Thymus (tissue), 11 donors: ENCODE data around the gene ASAP3. TPM values are rescaled to one million over a fixed set of nuclear protein-coding genes. Genes with fewer than 3 reads are reported as not detected.

Experiments
- DNase-seq, 9 donors: peaks; one replicate each; pipeline ENCODE4 v3.0.0-alpha.2; 2013; ENCODE audit warnings: low spot score in 9 of 9, low read depth in 6 of 9, missing footprints in 1 of 9
- H3K27ac ChIP-seq, 2 donors: one replicate each; pipeline ENCODE4 v1.5.1; 2013; ENCODE audit warnings: control low read depth in 1 of 2, low read depth in 1 of 2, low read length in 1 of 2, mild to moderate bottlenecking in 1 of 2, moderate library complexity in 1 of 2
- H3K27me3 ChIP-seq, 2 donors: one replicate each; pipeline ENCODE4 v1.5.1; 2013; ENCODE audit warnings: low read length in 1 of 2; ENCODE audit not compliant: control insufficient read depth in 2 of 2, insufficient read depth in 1 of 2
- H3K36me3 ChIP-seq, 2 donors: one replicate each; pipeline ENCODE4 v1.5.1; 2013; ENCODE audit warnings: low read length in 1 of 2, mild to moderate bottlenecking in 1 of 2, moderate library complexity in 1 of 2; ENCODE audit not compliant: control insufficient read depth in 2 of 2, insufficient read depth in 2 of 2
- H3K4me1 ChIP-seq, 2 donors: one replicate each; pipeline ENCODE4 v1.5.1; 2013; ENCODE audit warnings: low read length in 2 of 2; ENCODE audit not compliant: control insufficient read depth in 2 of 2, insufficient read depth in 2 of 2
- H3K4me3 ChIP-seq, 2 donors: one replicate each; pipeline ENCODE4 v1.5.1; 2013; ENCODE audit warnings: low read length in 2 of 2, control low read depth in 1 of 2, mild to moderate bottlenecking in 1 of 2
- H3K9me3 ChIP-seq, 2 donors: one replicate each; pipeline ENCODE4 v1.5.1; 2013; ENCODE audit warnings: low read length in 1 of 2, mild to moderate bottlenecking in 1 of 2; ENCODE audit not compliant: control insufficient read depth in 2 of 2, insufficient read depth in 1 of 2
- WGBS: extraction: QIAGEN DNeasy Blood & Tissue Kit; methylation state at CpG from one replicate; pipeline ENCODE4 v1.1.7; 2013; 5-methylcytosine and 5-hydroxymethylcytosine counted together
- polyA plus RNA-seq: library from polyadenylated mRNA; stranded (reverse); fragments of 200-250 nt; gene quantifications from one replicate; pipeline ENCODE4 v1.2.3, GENCODE V29; 2013
- total RNA-seq: library from RNA; stranded (reverse); fragments of 120-200 nt; gene quantifications from one replicate; pipeline ENCODE4 v1.2.4, GENCODE V29; 2013
- donor health status: healthy.

ASAP3 gene
- total and polyA plus RNA-seq, 2 donors, result 4.1 to 10.4 TPM

DNA sequence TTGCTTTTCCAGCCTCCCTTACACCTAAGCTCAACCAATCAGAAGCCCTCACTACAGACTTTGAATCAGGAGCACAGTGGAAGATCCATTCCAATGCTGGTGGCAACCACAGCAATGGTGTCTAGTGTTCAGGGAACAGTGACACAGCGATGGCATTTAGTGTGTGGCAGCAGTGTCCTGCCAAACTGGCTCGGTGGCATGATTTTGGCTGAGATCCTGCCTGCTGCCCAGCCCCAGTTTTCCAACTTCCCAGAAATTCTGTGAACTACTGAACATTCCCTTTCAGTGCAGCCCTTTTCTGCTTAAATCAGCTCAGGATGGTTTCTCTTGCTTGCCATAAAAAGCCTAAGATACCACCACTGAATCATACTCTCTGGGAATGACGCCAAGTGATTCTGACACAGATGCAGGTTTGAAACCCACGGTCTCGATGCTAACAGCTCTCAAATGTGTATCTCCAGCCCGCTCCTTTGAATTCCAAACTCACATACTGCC, 8.8 kb downstream of the ASAP3 start:
- Histone ChIP-seq H3K4me3 (no peak overlapping the region), H3K27me3 (peaks cover 0 to 4% of the 10 kb centered on the region in 2 donors), H3K27ac (no peak overlapping the region), H3K36me3 (no peaks in the 10 kb centered on the region), H3K4me1 (no peaks in the 10 kb centered on the region), H3K9me3 (no peaks in the 10 kb centered on the region)
- no peak for DNase-seq
- 83% methylated on average over 6 of the region's 6 CpGs for WGBS

- no peak overlapping the region for H3K27ac ChIP-seq
- H3K27me3 ChIP-seq, result no peaks in the 10 kb centered on the region
- no peaks in the 10 kb centered on the region for H3K9me3 ChIP-seq
- 95% methylated on average over 6 of the region's 6 CpGs for WGBS
- DNase-seq, result no peak
- H3K4me3 ChIP-seq, result no peak overlapping the region
- H3K4me1 ChIP-seq, result no peaks in the 10 kb centered on the region
- no peaks in the 10 kb centered on the region for H3K36me3 ChIP-seq
These were observed 10.8 kb downstream of the ASAP3 start for GRCh38 chr1:23473037-23473800.

GRCh38 chr1:23472351-23473036, 11.5 kb downstream of the ASAP3 start:
- H3K4me3 ChIP-seq, result no peak overlapping the region
- H3K4me1 ChIP-seq, result no peaks in the 10 kb centered on the region
- H3K27ac ChIP-seq, result no peak overlapping the region
- no peaks in the 10 kb centered on the region for H3K9me3 ChIP-seq
- no peaks in the 10 kb centered on the region for H3K36me3 ChIP-seq
- H3K27me3 ChIP-seq, result no peaks in the 10 kb centered on the region
- no peak for DNase-seq
- 97% methylated on average over 5 of the region's 5 CpGs for WGBS

- H3K4me1 ChIP-seq, result no peaks in the 10 kb centered on the region
- no peak overlapping the region for H3K27ac ChIP-seq
These were observed 12.4 kb downstream of the ASAP3 start for GRCh38 chr1:23471473-23472075.

GRCh38 chr1:23470282-23471070, 13.5 kb downstream of the ASAP3 start:
- DNase-seq, result no peak
- H3K36me3 ChIP-seq, result no peaks in the 10 kb centered on the region
- H3K9me3 ChIP-seq, result no peaks in the 10 kb centered on the region
- no peaks in the 10 kb centered on the region for H3K27me3 ChIP-seq
- no peaks in the 10 kb centered on the region for H3K4me1 ChIP-seq
- H3K4me3 ChIP-seq, result no peak overlapping the region
- 90% methylated on average over 12 of the region's 12 CpGs for WGBS
- H3K27ac ChIP-seq, result no peak overlapping the region

More at GRCh38 chr1:23471473-23472075, 12.4 kb downstream of the ASAP3 start:
- H3K27me3 ChIP-seq, result no peaks in the 10 kb centered on the region
- no peaks in the 10 kb centered on the region for H3K9me3 ChIP-seq
- no peak for DNase-seq
- H3K36me3 ChIP-seq, result no peaks in the 10 kb centered on the region
- 95% methylated on average over 4 of the region's 4 CpGs for WGBS
- H3K4me3 ChIP-seq, result no peak overlapping the region

GRCh38 chr1:23469372-23469982, 14.5 kb downstream of the ASAP3 start:
- H3K4me3 ChIP-seq, result no peak overlapping the region
- no peaks in the 10 kb centered on the region for H3K27me3 ChIP-seq
- no peaks in the 10 kb centered on the region for H3K36me3 ChIP-seq
- no peak for DNase-seq
- H3K9me3 ChIP-seq, result no peaks in the 10 kb centered on the region
- H3K4me1 ChIP-seq, result no peaks in the 10 kb centered on the region
- H3K27ac ChIP-seq, result no peak overlapping the region
- 85% methylated on average over 5 of the region's 5 CpGs for WGBS

- Histone ChIP-seq H3K27ac (no peak overlapping the region), H3K4me1 (no peaks in the 10 kb centered on the region), H3K4me3 (no peak overlapping the region), H3K36me3 (no peaks in the 10 kb centered on the region), H3K9me3 (no peaks in the 10 kb centered on the region), H3K27me3 (no peaks in the 10 kb centered on the region)
- WGBS, result 95% methylated on average over 3 of the region's 3 CpGs
- no peak for DNase-seq
These were observed 17.5 kb downstream of the ASAP3 start for GRCh38 chr1:23466423-23466989.

DNA sequence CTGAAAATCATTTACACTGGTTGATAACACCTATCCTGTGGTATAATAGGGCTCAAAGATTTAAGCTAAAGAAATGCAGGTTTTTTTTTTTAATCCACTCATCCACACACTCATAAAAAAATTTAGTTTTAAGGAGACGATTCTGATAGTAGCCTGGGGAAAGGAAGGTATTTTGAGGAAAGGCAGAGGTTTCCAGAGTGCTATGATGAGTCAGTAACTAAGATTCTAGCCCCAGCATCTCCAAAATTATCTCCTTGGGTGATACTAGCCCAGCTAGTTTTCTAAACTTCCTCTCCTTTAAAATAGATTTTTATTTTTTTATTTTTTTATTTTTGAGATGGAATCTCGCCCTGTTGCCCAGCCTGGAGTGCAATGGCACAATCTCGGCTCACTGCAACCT, 20.7 kb downstream of the ASAP3 start:
- H3K4me1 ChIP-seq, result no peaks in the 10 kb centered on the region
- H3K27me3 ChIP-seq, result no peaks in the 10 kb centered on the region
- H3K27ac ChIP-seq, result no peak overlapping the region
- H3K9me3 ChIP-seq, result no peaks in the 10 kb centered on the region
- WGBS, result 94% methylated on average over 3 of the region's 3 CpGs
- no peak for DNase-seq
- H3K36me3 ChIP-seq, result no peaks in the 10 kb centered on the region
- H3K4me3 ChIP-seq, result no peak overlapping the region
